Activated T-helper 1 cell treated with anti-CD3 and anti-CD28 coated beads, Interleukin-12 subunit alpha, Interleukin-12 subunit beta, Interleukin-2, Interleukin-4 antibody, amounts not matched to agents 30 ng/mL and 10 ng/mL and 1 ng/mL, durations not matched to agents 14 hours and 24 hours and 36 hours (primary cell): Measurements from ENCODE around the gene TFB2M. TPM values are rescaled to one million over a fixed set of nuclear protein-coding genes. Genes with fewer than 3 reads are reported as not detected.
"Not testable (repeated sequence)": the region's sequence is repeated elsewhere in the genome, so short reads cannot be mapped to it uniquely, and the experiment has no call there.

Source experiments
- DNase-seq: peaks from one replicate; pipeline ENCODE4 v3.0.0; 2021; ENCODE audit warnings: low spot score
- H3K27ac Mint-ChIP-seq: one replicate; pipeline ENCODE4 v1.8.0; 2021; ENCODE audit warnings: mild to moderate bottlenecking, mixed read lengths
- H3K27me3 Mint-ChIP-seq: one replicate; pipeline ENCODE4 v1.8.0; 2022; ENCODE audit warnings: mild to moderate bottlenecking, moderate library complexity, mixed read lengths; ENCODE audit not compliant: insufficient read depth
- H3K36me3 Mint-ChIP-seq: one replicate; pipeline ENCODE4 v1.8.0; 2021; ENCODE audit warnings: low read depth, mixed read lengths
- H3K4me1 Mint-ChIP-seq: one replicate; pipeline ENCODE4 v1.8.0; 2021; ENCODE audit warnings: low read depth, mixed read lengths
- H3K4me3 Mint-ChIP-seq: one replicate; pipeline ENCODE4 v1.8.0; 2021; ENCODE audit warnings: mild to moderate bottlenecking, moderate library complexity, mixed read lengths
- H3K9me3 Mint-ChIP-seq: one replicate; pipeline ENCODE4 v1.8.0; 2021; ENCODE audit warnings: mixed read lengths
- intact Hi-C: fragments of 100-400 bp; cut with micrococcal nuclease; formaldehyde crosslinking; loops from one replicate; pipeline ENCODE4 v1.15.1; 2024
- total RNA-seq: library from RNA; stranded (reverse); gene quantifications from 2 replicates; pipeline ENCODE4 v1.2.3, GENCODE V29; 2022

Gene TFB2M
- total RNA-seq, 1 donor from 2014 or later: 30.9 TPM

DNA sequence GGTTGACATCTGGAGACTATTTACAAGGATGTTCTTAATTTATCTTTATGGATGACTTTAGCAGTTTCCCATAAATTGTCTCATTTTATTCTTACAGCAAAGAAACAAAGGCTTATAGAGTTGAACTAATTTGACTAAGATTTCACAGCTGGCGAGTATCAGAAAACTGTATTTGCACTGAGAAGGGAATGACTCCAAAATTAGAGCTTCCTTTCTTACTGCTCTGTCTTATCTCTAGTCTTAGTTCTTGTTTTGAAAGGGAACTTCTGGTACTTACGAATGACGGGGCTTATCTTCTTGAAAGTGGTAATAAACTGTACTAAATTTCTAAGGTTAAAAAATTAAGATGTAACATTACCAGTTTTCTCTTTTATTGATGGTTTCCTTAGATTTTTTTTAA lies 13.8 kb upstream of the TFB2M start:
- no peak for DNase-seq
- H3K27me3 Mint-ChIP-seq: no peaks in the 10 kb centered on the region
- intact Hi-C loops: no loop called here
- H3K36me3 Mint-ChIP-seq: peaks cover 18% of the 10 kb centered on the region
- no peak overlapping the region for H3K27ac Mint-ChIP-seq
- no peak overlapping the region for H3K4me3 Mint-ChIP-seq
- H3K9me3 Mint-ChIP-seq: no peaks in the 10 kb centered on the region
- H3K4me1 Mint-ChIP-seq: peaks cover 31% of the 10 kb centered on the region

DNA sequence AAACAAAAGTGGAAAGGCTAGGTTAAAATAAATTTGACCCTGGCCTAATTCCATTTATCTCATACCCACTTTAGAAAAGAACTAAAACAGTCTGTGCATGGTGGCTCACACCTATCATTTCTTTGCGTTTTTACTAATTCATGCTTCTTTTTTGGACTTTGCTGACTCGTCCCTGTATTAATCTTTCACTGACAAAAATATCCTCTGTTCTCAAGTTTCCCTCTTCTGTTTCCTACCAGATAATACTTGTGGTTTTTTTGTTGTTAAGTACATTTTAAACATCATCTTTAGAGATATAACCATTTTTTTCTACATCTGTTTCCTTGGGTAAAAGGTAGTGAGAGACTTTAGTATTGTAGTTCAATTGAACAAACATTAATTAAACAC lies 11.7 kb upstream of the TFB2M start:
- no peak for DNase-seq
- Mint-ChIP-seq H3K27me3 (no peaks in the 10 kb centered on the region), H3K4me3 (no peak overlapping the region), H3K4me1 (peaks cover 43% of the 10 kb centered on the region), H3K36me3 (peaks cover 12% of the 10 kb centered on the region), H3K27ac (peak overlapping the region; percentile 48), H3K9me3 (no peaks in the 10 kb centered on the region)
- intact Hi-C loops: no loop called here

DNA sequence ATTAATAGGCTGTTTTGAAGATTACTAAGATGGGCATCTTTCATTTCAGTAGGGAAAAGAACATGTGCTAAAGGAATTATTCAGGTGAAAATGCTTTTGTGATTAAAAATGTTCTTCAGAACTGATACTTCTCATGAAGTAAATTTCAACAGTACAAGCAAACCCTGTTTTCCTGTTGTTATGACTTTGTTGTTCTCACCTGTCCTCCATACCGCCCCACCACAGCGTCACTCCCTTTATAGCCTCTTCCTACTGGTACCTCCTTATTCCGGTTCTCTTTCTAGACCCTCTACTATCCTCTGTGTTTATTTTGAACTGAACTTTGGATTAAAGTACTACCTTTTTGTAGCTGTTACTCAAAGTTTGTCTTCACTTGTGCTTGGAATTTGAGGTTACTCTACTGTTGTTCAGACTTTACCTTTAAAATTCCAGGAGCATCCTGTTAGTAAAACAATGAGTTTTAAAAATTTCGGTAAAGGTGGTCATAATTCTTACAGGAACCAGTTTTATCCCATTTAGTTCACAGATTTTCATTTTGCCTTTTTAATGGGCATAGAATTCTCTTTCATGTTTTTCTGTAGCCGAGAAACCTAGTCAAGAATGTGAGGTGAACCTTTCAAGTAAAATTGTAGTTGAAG lies 11.1 kb upstream of the TFB2M start:
- H3K4me3 Mint-ChIP-seq: no peak overlapping the region
- intact Hi-C loops: no loop called here
- peaks cover 12% of the 10 kb centered on the region for H3K36me3 Mint-ChIP-seq
- no peak for DNase-seq
- no peaks in the 10 kb centered on the region for H3K27me3 Mint-ChIP-seq
- peak overlapping the region; percentile 56 for H3K27ac Mint-ChIP-seq
- H3K4me1 Mint-ChIP-seq: peaks cover 42% of the 10 kb centered on the region
- H3K9me3 Mint-ChIP-seq: no peaks in the 10 kb centered on the region

DNA sequence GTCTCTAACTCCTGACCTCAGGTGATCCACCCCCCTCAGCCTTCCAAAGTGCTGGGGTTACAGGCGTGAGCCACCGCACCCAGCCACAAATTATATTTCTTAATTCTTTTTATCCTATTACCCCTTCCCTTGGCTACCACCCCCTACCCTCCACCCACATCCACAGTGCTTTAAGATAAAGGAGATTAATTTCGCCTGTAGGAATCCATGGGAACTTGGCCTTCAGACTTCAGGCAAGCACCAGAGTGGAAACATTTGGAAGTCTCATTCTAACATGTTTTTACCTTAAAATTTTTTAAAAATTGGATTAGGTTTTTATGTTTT lies 10.6 kb upstream of the TFB2M start:
- intact Hi-C loops: no loop called here
- no peak for DNase-seq
- Mint-ChIP-seq H3K27me3 (no peaks in the 10 kb centered on the region), H3K27ac (no peak overlapping the region), H3K4me3 (no peak overlapping the region), H3K36me3 (peaks cover 10% of the 10 kb centered on the region), H3K9me3 (no peaks in the 10 kb centered on the region), H3K4me1 (peaks cover 40% of the 10 kb centered on the region)

DNA sequence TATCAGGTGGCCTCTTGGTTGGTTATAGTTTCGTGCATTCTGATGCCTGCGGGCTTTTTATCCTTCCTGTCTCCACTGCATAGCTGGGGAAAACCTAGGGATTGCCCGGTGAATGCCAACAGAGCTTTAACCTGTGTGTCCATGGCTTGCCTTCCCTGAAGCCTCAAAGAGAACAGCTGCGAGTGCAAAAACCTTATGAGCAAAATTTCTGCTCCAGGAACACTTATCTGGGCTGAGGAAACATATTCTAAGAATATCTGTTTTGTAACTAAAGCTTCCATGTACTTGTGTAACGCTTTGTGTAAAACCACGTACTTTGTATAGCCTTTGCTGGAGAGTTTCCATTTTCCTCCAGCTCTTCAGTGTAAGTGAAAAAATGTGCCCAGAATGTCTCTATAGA lies 7.4 kb upstream of the TFB2M start:
- Mint-ChIP-seq H3K27ac (no peak overlapping the region), H3K36me3 (peaks cover 14% of the 10 kb centered on the region), H3K9me3 (no peaks in the 10 kb centered on the region), H3K4me1 (peaks cover 54% of the 10 kb centered on the region), H3K4me3 (peak overlapping the region; percentile 5), H3K27me3 (no peaks in the 10 kb centered on the region)
- DNase-seq: no peak
- intact Hi-C loops: loop anchor here (2.0 kb wide), 1 partner anchor 13 kb away; no protein-coding TSS in a partner anchor

DNA sequence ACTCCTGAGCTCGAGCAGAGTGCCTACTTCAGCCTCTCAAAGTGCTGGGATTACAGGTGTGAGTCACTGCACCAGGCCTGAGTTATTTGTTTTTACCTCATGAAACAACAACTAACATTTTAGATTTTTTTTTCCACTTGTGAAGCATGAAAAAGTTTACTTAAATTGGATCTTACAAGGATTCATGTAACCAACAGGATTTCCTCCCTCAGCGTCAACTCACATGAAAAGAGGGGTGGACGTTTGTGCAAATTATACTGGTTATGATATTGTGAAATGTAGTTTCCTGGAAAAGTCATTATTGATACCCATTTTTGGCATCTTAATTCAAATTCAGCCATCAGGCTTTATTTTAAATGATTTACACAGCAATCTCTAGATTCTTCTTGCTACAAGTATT lies 6.7 kb upstream of the TFB2M start:
- no peaks in the 10 kb centered on the region for H3K27me3 Mint-ChIP-seq
- H3K27ac Mint-ChIP-seq: no peak overlapping the region
- H3K9me3 Mint-ChIP-seq: no peaks in the 10 kb centered on the region
- peaks cover 57% of the 10 kb centered on the region for H3K4me1 Mint-ChIP-seq
- peaks cover 14% of the 10 kb centered on the region for H3K36me3 Mint-ChIP-seq
- H3K4me3 Mint-ChIP-seq: no peak overlapping the region
- no peak for DNase-seq
- intact Hi-C loops: loop anchor here (2.0 kb wide), 1 partner anchor 14 kb away; no protein-coding TSS in a partner anchor

DNA sequence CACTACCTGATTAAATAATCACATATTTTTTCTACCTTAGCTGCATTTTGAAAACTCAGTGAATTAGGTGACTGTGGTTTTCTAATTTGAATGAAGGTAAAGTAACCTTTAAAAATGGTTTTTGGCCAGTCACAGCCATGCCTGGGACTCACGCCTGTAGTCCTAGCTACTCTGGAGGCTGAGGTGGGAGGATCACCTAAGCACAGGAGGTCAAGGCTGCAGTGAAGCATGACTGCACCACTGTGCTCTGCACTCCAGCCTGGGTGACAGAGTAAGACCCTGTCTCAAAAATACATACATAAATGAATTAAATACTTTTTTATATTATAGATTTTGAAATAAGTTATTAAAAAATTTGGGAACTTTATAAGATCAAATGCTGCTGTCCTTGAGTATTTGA lies 5.9 kb upstream of the TFB2M start:
- no peak for DNase-seq
- H3K27ac Mint-ChIP-seq: peak overlapping the region; percentile 91
- no peaks in the 10 kb centered on the region for H3K9me3 Mint-ChIP-seq
- no peak overlapping the region for H3K4me3 Mint-ChIP-seq
- H3K4me1 Mint-ChIP-seq: peaks cover 56% of the 10 kb centered on the region
- intact Hi-C loops: loop anchor here (2.0 kb wide), 1 partner anchor 15 kb away; no protein-coding TSS in a partner anchor
- peaks cover 11% of the 10 kb centered on the region for H3K36me3 Mint-ChIP-seq
- H3K27me3 Mint-ChIP-seq: no peaks in the 10 kb centered on the region

DNA sequence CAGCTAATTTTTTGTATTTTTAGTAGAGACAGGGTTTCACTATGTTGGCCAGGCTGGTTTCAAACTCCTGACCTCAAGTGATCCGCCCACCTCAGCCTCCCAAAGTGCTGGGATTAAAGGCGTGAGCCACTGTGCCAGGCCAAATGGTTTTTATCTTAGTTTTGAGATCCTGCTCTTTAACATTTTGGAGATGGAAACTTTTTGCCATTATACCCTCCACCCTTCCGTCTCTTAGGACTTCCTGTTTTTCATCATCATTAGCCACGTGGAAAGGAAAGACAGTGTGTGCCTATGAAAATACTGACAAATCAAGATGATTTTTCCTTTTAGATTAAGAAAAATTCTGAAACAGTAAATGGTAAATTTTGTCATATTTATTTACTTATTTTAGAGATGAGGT lies 5.2 kb upstream of the TFB2M start:
- H3K27ac Mint-ChIP-seq: peak overlapping the region; percentile 91
- peaks cover 52% of the 10 kb centered on the region for H3K4me1 Mint-ChIP-seq
- H3K9me3 Mint-ChIP-seq, H3K27me3 Mint-ChIP-seq, H3K36me3 Mint-ChIP-seq, DNase-seq, intact Hi-C loops: not testable (repeated sequence)
- H3K4me3 Mint-ChIP-seq: peak overlapping the region; percentile 55

DNA sequence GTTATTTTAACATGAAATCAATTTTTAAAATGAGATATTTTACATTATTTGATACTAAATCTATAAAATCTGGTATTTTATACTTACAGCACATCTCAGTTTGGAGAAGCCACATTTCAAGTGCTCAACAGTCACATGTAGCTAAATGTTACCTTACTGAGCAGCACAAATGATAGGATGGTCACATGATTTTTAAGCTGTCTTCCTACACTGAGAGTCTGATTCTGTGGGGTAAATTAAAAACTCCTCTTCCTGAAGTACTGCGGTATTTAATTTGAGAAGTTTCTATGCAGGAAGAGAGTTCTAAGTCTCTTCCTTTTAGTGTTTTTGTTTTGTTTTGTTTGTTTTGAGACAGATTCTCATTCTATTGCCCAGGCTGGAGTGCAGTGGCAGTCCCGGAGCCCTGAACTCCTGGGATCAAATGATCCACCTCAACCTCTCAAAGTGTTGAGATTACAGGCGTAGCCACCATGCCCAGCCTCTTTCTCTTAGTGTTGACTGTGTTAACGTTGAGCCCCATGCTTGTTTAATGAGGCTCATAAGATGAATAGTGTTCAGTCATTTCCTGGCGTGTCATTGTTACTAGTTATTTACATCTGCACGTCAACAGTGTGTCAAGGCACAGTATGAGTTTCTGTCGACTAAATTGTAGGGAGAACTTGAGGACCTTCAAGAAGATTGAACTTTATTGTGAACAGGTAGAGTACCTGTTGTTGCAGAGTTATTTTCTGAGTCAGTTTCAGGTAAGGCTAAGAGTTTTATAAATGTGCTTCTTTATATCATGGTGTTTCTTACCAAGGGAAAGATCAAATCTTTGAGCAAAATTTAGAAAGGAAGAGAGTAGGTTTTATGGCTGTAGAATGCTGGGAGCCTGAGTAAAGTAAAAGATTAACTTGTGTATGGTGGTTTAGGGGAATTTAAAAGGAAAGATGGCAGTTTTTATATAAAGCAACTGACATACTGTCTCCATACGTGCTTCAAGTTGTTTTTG lies 3.5 kb upstream of the TFB2M start:
- H3K27ac Mint-ChIP-seq: peak overlapping the region; percentile 97
- intact Hi-C loops: loop anchor here (5.0 to 10.0 kb wide), 9 partner anchors 323 to 1967 kb away; partner anchors contain the start of genes HNRNPU, KIF26B, ZNF496 and ZNF669
- peaks cover 14% of the 10 kb centered on the region for H3K36me3 Mint-ChIP-seq
- peaks cover 62% of the 10 kb centered on the region for H3K4me1 Mint-ChIP-seq
- DNase-seq: peak; percentile 40
- H3K27me3 Mint-ChIP-seq: no peaks in the 10 kb centered on the region
- peak overlapping the region; percentile 81 for H3K4me3 Mint-ChIP-seq
- H3K9me3 Mint-ChIP-seq: no peaks in the 10 kb centered on the region

DNA sequence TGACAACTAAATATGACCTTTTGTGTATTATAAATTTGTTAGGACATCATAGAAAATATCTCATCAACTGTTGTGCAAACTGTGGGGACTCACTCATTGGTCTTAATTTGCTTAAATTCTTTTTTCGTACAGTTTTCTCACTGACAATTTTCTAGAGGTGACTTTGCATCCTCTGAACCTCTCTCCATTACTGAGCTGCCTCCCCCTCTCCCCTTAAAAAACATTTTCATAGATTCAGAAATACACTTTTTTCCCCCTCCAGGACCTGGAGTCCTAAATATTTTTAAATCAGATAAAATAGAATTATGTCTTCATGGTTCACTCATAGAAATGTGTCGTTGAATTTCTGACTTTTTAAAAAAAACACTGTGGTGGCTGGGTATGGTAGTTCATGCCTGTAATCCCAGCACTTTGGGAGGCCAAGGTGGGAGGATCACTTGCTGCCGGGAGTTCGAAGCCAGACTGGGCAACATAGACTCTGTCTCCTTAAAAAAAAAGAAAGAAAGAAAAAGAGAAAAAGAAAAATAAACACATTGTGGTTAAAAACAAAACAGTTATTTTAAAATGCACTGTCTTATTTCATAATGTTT lies 1.7 kb upstream of the TFB2M start:
- intact Hi-C loops: loop anchor here (1.0 to 10.0 kb wide), 12 partner anchors 41 to 1965 kb away; partner anchors contain the start of genes HNRNPU, KIF26B, ZNF496 and ZNF669
- Mint-ChIP-seq H3K4me3 (peak overlapping the region; percentile 98), H3K4me1 (peaks cover 55% of the 10 kb centered on the region), H3K36me3 (peaks cover 14% of the 10 kb centered on the region), H3K9me3 (no peaks in the 10 kb centered on the region), H3K27me3 (no peaks in the 10 kb centered on the region), H3K27ac (peak overlapping the region; percentile 99)
- DNase-seq: no peak

DNA sequence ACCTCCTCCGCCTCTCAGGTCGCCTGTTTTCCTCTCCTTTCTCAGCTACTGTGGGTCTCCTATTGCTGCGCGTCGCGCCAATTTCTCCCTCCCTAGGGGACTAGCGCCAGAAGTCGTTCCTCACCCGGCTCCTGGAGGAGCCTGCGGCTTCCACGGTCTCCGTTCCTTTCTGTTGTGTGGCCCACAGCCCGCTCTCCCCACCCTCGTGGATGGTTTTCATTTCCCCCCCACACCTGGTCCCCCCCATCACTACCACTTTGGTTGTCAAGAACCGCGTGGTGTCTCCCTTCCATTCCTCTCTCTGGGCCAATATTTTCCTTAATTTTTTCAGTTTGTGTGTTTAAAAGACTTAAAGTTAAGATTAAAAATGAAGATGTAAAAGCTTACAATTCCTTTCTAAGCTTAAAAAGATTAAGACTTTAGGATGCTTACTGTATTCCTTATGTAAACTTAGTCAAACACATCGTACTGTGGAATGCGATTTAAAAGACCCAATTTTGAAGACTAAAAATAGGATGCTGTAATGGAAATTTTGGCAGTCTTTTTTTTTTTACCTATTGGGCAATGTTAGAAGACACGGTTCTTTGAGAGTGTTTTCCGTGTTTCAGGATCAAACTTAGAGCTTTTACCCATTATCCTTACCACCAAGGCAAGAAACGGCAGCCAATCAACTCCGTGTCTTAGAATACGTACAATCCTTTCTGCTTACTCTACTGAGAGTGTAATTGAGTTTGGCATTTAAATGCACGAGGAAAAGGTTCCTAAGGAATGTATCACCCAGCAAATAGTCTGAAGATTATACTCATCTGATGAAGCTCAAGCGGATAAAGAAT lies 968 bp upstream of the TFB2M start:
- H3K36me3 Mint-ChIP-seq: peaks cover 14% of the 10 kb centered on the region
- intact Hi-C loops: loop anchor here (1.0 to 10.0 kb wide), 19 partner anchors 42 to 1965 kb away; partner anchors contain the start of genes COX20, HNRNPU, KIF26B and SCCPDH
- no peak for DNase-seq
- peak overlapping the region; percentile 99 for H3K27ac Mint-ChIP-seq
- peaks cover 54% of the 10 kb centered on the region for H3K4me1 Mint-ChIP-seq
- H3K9me3 Mint-ChIP-seq: no peaks in the 10 kb centered on the region
- no peaks in the 10 kb centered on the region for H3K27me3 Mint-ChIP-seq
- peak overlapping the region; percentile 98 for H3K4me3 Mint-ChIP-seq

DNA sequence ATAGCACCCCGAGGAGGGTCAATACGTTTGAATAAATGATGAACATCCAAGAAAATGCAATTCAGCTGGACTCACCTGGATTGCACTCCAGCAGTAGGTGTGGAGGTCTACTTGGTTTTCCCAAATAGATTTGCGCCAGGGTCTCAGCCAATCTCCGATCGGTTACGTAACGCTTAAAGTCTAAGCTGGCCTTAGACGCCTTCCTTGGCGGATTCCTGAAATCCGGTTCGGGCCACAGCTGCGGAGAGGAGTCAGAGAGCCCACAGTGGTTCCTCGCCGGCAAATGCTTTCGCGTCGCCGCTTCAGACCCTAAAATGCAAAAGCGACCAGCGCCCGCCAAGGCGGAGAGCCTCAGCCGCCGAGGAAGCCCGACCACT lies 322 bp downstream of the TFB2M start:
- Mint-ChIP-seq H3K4me3 (peak overlapping the region; percentile 98), H3K4me1 (peaks cover 46% of the 10 kb centered on the region), H3K9me3 (no peaks in the 10 kb centered on the region), H3K27me3 (no peaks in the 10 kb centered on the region), H3K27ac (peak overlapping the region; percentile 87), H3K36me3 (peaks cover 12% of the 10 kb centered on the region)
- intact Hi-C loops: loop anchor here (1.0 to 10.0 kb wide), 18 partner anchors 43 to 1963 kb away; partner anchors contain the start of genes COX20, HNRNPU, KIF26B and SCCPDH
- no peak for DNase-seq
